ENCODE data around the gene TGFA.

Gene TGFA

GRCh38 chr2:70546376-70546775 is 7.2 kb downstream of the TGFA start:
- Histone ChIP-seq H3K9me2 (replicated peaks; ENCODE audit: control insufficient read depth, low read length) (no peaks in the 10 kb centered on the region), H3K27me3 (ENCODE audit: control insufficient read depth, low read length) (peaks cover 22% of the 10 kb centered on the region), H3K4me3 (ENCODE audit: low read length) (no peak overlapping the region), H3K36me3 (ENCODE audit: control insufficient read depth, low read length) (no peaks in the 10 kb centered on the region), H3F3A (ENCODE audit: control insufficient read depth, insufficient read depth) (no peaks in the 10 kb centered on the region), H3K27ac (ENCODE audit: low read depth, low read length) (no peak overlapping the region), H3K4me1 (ENCODE audit: control insufficient read depth, low read length) (no peaks in the 10 kb centered on the region), H4K20me1 (ENCODE audit: control insufficient read depth, insufficient read depth, low read depth, low read length) (no peaks in the 10 kb centered on the region), H3K9me3 (ENCODE audit: control insufficient read depth, insufficient read depth, low read length) (no peaks in the 10 kb centered on the region), H3K4me2 (ENCODE audit: low read length) (no peak overlapping the region), H3K79me2 (ENCODE audit: control insufficient read depth, low read length) (no peaks in the 10 kb centered on the region)
- TF ChIP-seq EZH2phosphoT487 (IDR thresholded peaks at IDR 0.05; ENCODE audit: borderline replicate concordance, low read length), result no peak
- TF ChIP-seq, protein P1, sequence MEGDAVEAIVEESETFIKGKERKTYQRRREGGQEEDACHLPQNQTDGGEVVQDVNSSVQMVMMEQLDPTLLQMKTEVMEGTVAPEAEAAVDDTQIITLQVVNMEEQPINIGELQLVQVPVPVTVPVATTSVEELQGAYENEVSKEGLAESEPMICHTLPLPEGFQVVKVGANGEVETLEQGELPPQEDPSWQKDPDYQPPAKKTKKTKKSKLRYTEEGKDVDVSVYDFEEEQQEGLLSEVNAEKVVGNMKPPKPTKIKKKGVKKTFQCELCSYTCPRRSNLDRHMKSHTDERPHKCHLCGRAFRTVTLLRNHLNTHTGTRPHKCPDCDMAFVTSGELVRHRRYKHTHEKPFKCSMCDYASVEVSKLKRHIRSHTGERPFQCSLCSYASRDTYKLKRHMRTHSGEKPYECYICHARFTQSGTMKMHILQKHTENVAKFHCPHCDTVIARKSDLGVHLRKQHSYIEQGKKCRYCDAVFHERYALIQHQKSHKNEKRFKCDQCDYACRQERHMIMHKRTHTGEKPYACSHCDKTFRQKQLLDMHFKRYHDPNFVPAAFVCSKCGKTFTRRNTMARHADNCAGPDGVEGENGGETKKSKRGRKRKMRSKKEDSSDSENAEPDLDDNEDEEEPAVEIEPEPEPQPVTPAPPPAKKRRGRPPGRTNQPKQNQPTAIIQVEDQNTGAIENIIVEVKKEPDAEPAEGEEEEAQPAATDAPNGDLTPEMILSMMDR (IDR thresholded peaks at IDR 0.05; ENCODE audit: low read depth, low read length, poor library complexity, severe bottlenecking), result no peak

- TF ChIP-seq, protein P1 (IDR thresholded peaks at IDR 0.05; ENCODE audit: low read depth, low read length, poor library complexity, severe bottlenecking), result no peak
- no peak for TF ChIP-seq EZH2phosphoT487 (IDR thresholded peaks at IDR 0.05; ENCODE audit: borderline replicate concordance, low read length)
- Histone ChIP-seq H3K27me3 (ENCODE audit: control insufficient read depth, low read length) (peaks cover 16% of the 10 kb centered on the region), H3K9me2 (replicated peaks; ENCODE audit: control insufficient read depth, low read length) (no peaks in the 10 kb centered on the region), H3K4me1 (ENCODE audit: control insufficient read depth, low read length) (no peaks in the 10 kb centered on the region), H3K4me2 (ENCODE audit: low read length) (no peak overlapping the region), H3K79me2 (ENCODE audit: control insufficient read depth, low read length) (no peaks in the 10 kb centered on the region), H3K4me3 (ENCODE audit: low read length) (no peak overlapping the region), H4K20me1 (ENCODE audit: control insufficient read depth, insufficient read depth, low read depth, low read length) (no peaks in the 10 kb centered on the region), H3K27ac (ENCODE audit: low read depth, low read length) (no peak overlapping the region), H3K36me3 (ENCODE audit: control insufficient read depth, low read length) (no peaks in the 10 kb centered on the region), H3F3A (ENCODE audit: control insufficient read depth, insufficient read depth) (no peaks in the 10 kb centered on the region), H3K9me3 (ENCODE audit: control insufficient read depth, insufficient read depth, low read length) (no peaks in the 10 kb centered on the region)
Measured at GRCh38 chr2:70541481-70542020, 12.1 kb downstream of the TGFA start.

- no peaks in the 10 kb centered on the region for H3K9me3 ChIP-seq (ENCODE audit: control insufficient read depth, insufficient read depth, low read length)
- H3K9me2 ChIP-seq (replicated peaks; ENCODE audit: control insufficient read depth, low read length), result no peaks in the 10 kb centered on the region
- H3K79me2 ChIP-seq (ENCODE audit: control insufficient read depth, low read length), result no peaks in the 10 kb centered on the region
- peaks cover 22% of the 10 kb centered on the region for H3K27me3 ChIP-seq (ENCODE audit: control insufficient read depth, low read length)
- no peaks in the 10 kb centered on the region for H3F3A ChIP-seq (ENCODE audit: control insufficient read depth, insufficient read depth)
- H4K20me1 ChIP-seq (ENCODE audit: control insufficient read depth, insufficient read depth, low read depth, low read length), result no peaks in the 10 kb centered on the region
- H3K27ac ChIP-seq (ENCODE audit: low read depth, low read length), result no peak overlapping the region
- no peak overlapping the region for H3K4me2 ChIP-seq (ENCODE audit: low read length)
- TF ChIP-seq EZH2phosphoT487 (IDR thresholded peaks at IDR 0.05; ENCODE audit: borderline replicate concordance, low read length), result no peak
- TF ChIP-seq, protein P1 (IDR thresholded peaks at IDR 0.05; ENCODE audit: low read depth, low read length, poor library complexity, severe bottlenecking), result no peak
- no peaks in the 10 kb centered on the region for H3K4me1 ChIP-seq (ENCODE audit: control insufficient read depth, low read length)
- H3K36me3 ChIP-seq (ENCODE audit: control insufficient read depth, low read length), result no peaks in the 10 kb centered on the region
- H3K4me3 ChIP-seq (ENCODE audit: low read length), result no peak overlapping the region
Measured at GRCh38 chr2:70537840-70538239, 15.8 kb downstream of the TGFA start.
